NCI-H1930 (cell line): ENCODE data around the gene CDK17.
"Not testable (repeated sequence)": the region's sequence is repeated elsewhere in the genome, so short reads cannot be mapped to it uniquely, and the experiment has no call there.

Source experiments
- DNase-seq, 2 experiments: peaks; one replicate each; lab custom pipeline; 2025; lab: John Stamatoyannopoulos, UW

Gene CDK17

GRCh38 chr12:96417688-96418087, 17.4 kb upstream of the CDK17 start:
- DNase-seq: not testable (repeated sequence)

GRCh38 chr12:96416033-96416799, 16.0 kb upstream of the CDK17 start:
- no peak for DNase-seq

- no peak for DNase-seq
Measured at GRCh38 chr12:96414637-96415036, 14.4 kb upstream of the CDK17 start.

DNA sequence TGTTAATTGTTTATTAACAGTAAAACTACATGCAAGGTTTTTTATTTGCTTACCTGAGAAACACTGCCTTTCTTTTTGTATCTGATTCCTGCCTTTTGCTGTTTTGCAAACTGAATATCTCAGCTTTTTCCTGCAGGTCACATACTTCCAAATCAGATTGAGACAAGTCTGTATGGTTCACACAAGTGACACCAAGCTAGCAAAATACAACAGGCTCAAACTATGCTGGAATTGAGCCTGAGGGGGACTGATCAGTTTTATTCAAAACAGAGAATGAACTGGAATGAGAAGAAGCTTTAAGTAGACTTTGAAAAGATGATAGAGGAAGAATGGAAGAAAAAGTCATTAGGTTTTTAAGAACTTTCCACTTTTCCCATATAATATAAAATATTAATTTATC, 12.2 kb upstream of the CDK17 start:
- DNase-seq: no peak

DNA sequence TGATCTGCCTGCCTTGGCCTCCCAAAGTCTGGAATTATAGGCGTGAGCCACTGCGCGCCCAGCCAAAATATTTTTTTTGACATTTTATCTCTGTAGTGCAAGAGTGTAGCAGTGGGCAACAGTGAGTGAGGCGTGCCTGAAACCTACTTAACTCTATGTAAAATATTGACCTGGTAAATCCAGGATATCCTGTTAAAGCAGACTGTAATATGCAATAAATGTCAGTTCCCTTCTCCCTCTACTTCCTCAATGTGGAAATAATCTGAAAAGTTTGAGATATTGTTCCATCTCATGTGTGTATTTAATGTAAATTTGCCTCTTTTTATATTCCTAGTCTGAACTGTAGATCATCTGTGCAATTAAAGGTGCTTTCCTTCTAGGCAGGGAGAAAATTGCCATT, 9.5 kb upstream of the CDK17 start:
- DNase-seq: no peak

- no peak for DNase-seq
Measured at GRCh38 chr12:96408993-96409392, 8.8 kb upstream of the CDK17 start.

DNA sequence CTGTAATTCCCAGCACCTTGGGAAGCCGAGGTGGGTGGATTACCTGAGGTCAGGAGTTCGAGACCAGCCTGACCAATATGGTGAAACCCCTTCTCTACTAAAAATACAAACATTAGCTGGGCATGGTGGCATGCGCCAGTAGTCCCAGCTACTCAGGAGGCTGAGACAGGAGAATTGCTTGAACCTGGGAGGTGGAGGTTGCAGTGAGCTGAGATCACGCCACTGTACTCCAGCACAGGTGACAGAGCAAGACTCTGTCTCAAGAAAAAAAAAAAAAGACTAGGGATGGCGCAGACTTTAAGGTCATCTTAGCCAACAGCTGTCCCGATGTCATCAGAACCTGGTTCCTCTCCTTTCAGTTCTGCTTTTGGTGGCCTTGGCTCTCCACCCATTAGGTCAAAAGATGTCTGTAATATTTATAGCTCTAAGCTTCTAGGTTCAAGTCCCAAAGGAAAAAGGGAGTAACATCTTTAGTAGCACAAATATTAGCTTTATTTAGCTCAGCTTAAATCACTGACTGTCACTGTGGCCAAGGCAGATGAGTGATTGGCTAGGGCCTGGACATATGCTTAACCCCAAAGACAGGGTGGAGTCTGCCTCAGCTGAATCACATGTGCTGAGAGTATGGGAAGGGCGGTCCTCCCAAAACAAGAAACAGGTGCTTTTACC, 7.3 kb upstream of the CDK17 start:
- DNase-seq: not testable (repeated sequence)

- no peak for DNase-seq
Measured at GRCh38 chr12:96404696-96405095, 4.5 kb upstream of the CDK17 start.

DNA sequence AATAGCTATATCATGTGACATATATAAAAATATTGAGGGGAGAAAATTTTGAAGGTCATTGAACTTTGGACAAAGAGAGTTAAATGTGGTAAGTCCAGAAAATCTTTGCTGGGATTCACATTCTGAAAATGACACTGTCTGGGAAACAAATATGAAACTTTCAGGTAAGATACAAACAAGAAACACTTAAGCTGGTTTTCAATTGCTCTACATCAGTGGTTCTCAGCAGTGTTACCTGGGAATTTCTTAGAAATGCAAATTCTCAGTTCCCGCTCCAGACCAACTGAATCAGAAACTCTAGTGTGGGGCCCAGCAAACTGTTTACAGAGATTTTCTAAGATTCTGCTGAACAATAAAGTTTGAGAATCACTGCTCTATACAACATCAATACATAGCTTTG, 3.6 kb upstream of the CDK17 start:
- DNase-seq: no peak

GRCh38 chr12:96402522-96402921, 2.3 kb upstream of the CDK17 start:
- not testable (repeated sequence) for DNase-seq

DNA sequence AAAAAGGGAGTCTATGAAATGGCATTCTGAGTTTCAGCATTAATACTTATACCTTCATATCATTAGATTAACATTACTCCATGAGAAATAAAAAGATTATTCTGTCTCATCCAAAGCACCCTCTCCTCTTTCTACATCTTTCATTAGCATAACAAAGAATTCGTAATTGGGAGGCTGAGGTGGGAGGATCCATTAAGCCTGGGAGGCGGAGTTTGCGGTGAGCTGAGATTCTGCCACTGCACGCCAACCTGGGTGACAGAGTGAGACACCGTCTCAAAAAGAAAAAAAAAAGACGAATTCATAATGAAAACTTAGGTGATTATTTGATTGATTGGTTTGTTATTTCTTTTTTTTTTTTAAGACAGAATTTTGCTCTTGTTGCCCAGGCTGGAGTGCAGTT, 1.8 kb upstream of the CDK17 start:
- no peak for DNase-seq

GRCh38 chr12:96401076-96401871, 1.0 kb upstream of the CDK17 start:
- DNase-seq: peak in 1 of 2 experiments; percentile 33

GRCh38 chr12:96400631-96401075, 414 bp upstream of the CDK17 start:
- DNase-seq: peak in 1 of 2 experiments; percentile 48

DNA sequence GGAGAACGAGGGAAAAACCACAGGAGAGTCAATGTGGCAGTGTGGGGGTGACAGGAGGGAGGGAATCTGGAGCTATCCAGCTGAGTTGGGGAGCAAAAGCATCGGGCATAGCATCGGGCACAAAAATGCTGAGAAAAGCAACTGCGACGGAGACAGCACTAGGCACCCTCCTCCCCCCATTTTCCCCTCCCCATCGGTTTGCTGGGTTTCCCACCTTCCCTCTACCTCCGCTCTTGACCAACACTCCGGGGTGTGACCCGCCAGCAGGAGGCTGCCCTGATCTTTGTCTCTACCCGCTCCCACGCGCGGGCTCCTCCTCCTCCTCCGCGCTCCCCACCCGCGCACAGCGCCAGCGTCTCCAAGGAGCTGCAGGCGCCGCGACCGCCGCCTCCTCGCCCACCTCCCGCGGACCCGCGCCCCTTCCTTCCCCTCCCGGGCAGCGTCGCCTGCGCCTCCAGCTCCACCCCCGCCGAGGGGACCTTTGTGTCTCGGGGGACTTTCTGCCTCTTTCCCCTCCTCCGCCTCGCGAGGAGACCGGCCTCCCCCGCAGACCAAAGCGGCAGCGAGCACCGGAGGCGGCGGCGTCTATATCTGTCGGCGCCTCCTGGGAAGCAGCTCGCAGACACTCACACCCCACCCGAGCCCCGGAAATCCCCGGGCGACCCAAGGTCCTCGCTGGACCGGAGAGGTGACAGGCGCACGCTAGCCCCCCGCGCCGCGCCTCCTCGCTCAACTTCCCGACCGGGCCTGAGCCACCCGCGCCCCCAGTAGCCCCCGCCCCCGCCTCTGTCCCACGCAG, 920 bp downstream of the CDK17 start:
- DNase-seq: peak; percentile 3 to 29

- no peak for DNase-seq
Measured at GRCh38 chr12:96398424-96399119, 1.7 kb downstream of the CDK17 start.

DNA sequence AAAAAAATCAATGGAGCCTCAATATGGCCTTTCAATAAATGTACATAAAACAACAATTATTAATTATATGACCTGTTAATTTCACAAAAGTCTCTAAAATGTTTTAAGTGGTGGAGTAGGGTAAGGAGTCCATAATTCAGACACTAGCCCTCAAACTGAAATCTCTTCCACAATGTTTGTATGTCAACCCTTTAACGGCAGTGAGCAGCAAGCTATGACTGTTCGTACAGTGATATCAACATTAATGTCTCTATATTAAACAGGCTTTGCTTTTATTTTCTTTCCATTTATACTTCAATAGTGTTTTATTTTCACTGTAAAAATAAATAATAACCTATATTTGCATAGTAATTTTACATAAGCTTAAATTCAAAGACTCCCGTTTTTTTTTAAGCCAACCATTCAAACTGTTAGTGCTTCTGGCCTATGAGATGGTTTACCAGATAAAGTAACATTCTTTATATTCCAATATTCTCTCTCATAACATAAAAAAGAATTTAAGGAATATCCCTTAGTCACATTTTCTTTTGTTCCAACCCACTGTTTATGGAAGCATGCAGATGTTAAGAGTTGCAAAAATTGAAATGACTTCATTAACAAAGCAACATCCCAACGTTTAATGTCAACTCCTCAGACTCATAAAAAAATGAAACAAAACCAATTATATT, 2.3 kb downstream of the CDK17 start:
- no peak for DNase-seq

- no peak for DNase-seq
Measured at GRCh38 chr12:96396914-96397313, 3.3 kb downstream of the CDK17 start.

- DNase-seq: no peak
Measured at GRCh38 chr12:96396209-96396608, 4.0 kb downstream of the CDK17 start.

GRCh38 chr12:96395236-96395635, 5.0 kb downstream of the CDK17 start:
- no peak for DNase-seq

GRCh38 chr12:96393229-96393628, 7.0 kb downstream of the CDK17 start:
- DNase-seq: not testable (repeated sequence)

GRCh38 chr12:96392397-96392796, 7.8 kb downstream of the CDK17 start:
- DNase-seq: no peak
